ENCODE data around the gene GARNL3.

- no peak for TF ChIP-seq CTCF (IDR thresholded peaks at IDR 0.05)
- TF ChIP-seq EZH2 (IDR thresholded peaks at IDR 0.05), result no peak
- TF ChIP-seq EZH2phosphoT487 (IDR thresholded peaks at IDR 0.05), result no peak
Observed at GRCh38 chr9:127333221-127334064, 68.9 kb downstream of the GARNL3 start.
